HG02970 (cell line): ENCODE data around the gene DCN.
"Not testable (repeated sequence)": the region's sequence is repeated elsewhere in the genome, so short reads cannot be mapped to it uniquely, and the experiment has no call there.

ENCODE experiments used
- ATAC-seq: cut with Tn5 transposase; IDR thresholded peaks from one replicate; pipeline ENCODE4 v1.9.1; 2021; ENCODE audit warnings: mild to moderate bottlenecking, moderate library complexity, moderate number of reproducible peaks; ENCODE audit not compliant: unreplicated experiment, low FRiP score

DCN gene

GRCh38 chr12:91182636-91183455, at the start of gene DCN:
TSS of gene DCN (minus strand) at chr12:91182817. CDS start at chr12:91178552, 4,265 bp downstream.
- no peak for ATAC-seq

DNA sequence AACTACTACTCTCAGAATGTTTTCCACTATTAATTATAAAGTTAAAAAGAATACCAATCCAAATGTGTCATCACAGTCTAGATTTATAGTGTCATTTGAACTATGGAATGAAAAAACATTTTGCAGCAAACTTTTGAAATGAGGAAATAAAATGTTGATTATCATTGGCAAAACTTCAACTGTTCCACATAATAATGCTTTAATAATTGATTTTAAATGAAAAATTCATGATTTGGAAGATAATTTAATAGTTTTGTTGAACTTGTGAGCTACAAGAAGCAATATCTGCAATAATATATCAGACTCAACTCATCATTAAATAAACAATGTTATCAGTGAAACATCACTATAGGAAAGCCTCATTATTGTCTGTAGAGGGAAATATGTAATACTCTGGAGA, 48.2 kb upstream of the DCN start:
- ATAC-seq: no peak

DNA sequence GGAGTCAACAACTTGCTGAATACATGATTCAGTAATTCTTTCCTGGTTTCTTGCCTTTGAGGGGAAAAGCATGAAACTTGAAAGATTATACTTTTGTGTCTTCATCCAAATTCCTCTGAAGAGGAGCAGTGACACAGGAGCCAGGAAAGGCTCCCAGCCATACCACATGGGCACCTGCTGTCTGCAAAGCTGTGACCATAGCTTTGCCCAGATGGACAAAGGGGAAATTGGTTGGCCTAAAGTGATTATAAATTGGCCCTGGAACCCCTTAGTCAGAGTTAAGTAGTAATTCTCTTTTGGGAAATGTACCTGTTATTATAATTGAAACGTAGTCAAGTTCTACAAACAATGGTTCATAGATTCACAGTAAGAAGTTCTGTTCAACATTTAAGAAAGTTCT, 44.3 kb upstream of the DCN start:
- no peak for ATAC-seq

DNA sequence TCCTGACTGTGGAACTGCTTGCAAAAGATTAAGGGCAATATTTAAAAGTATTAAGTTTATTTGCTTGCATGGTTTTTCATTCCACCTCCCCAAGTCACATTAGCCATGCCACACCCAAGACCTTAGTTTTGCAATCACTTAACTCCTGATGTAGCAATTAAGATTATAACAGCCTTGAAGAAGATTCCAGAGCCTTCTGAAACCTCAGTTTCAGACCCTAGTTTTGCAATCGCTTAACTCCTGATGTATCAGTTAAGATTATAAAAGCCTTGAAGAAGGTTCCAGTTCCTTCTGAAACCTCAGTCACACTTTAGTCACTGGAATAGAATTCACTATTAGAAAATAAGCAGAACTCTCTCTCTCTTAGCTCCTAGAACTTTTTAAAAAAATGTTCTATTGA, 42.7 kb upstream of the DCN start:
- ATAC-seq: no peak

DNA sequence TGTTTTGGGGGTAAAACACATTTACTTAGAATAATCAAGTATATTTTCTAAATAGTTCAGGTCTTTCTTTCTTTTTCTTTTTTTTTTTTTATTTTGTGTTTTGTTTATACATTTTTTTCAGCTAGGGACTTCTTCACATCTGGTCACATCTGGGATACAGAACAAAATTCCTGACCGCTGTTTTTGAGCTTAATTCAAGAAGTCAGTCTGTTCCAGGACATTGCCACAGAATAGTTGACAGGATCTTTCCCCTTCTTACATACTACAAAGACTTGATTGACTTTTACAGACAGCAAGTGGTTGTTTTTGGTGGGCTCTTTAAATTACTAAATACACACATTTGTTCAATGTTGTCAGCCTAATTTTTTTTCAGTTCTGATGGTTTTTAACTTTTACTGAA, 41.8 kb upstream of the DCN start:
- ATAC-seq: no peak

DNA sequence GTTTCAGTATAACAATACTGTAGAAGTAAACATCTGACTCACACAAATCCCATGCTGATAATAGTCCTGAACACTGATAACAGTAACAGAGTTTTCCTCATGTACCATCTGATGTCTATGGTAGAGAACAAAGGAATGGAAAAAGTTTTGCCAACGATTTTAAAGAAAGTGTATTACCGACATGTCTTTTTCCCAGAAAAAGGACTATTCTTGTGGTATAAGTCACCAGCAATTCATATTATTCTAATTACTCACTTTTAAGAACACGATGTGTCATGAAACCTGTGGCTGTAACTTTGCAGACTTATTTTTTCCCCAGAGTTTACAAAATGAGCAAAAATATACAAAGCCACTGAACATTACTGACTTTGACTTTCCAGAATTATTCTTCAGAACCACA, 40.1 kb upstream of the DCN start:
- no peak for ATAC-seq

DNA sequence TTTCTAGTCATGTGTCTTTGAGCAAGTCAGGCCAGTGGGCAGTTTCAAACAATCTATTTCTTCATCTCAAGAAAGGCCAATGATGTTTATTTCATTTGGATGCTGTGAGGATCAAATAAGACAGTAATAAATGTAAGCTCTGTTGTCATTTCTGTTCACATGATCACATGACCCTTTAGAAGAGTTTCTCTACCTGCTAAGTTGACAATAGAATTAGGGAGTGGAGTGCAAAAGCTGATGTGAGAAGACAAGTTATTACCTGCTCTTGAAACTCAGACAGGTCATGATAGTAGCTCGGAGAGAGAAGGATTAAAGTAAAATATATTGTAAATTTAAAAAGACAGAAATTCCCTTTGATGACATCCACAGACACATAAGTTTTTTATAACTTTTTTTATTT, 37.3 kb upstream of the DCN start:
- ATAC-seq: no peak

DNA sequence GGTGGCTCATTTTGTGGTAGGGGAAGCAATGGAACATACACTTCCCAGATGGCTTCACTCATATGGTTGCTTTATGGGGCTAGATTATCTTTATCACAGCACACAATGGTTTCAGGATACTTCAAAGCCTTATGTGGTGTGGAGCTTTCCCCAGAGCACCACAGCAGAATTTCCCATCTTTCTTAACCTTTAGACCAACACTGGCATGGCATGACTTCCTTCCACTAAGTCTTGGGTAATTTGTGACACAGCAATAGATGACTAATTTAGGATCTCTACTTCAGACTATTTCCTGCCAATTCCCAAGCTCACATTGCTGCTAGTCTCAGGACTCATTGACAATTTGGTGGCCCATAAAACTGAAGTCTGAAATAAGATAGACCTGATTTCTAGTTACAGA, 36.9 kb upstream of the DCN start:
- no peak for ATAC-seq

DNA sequence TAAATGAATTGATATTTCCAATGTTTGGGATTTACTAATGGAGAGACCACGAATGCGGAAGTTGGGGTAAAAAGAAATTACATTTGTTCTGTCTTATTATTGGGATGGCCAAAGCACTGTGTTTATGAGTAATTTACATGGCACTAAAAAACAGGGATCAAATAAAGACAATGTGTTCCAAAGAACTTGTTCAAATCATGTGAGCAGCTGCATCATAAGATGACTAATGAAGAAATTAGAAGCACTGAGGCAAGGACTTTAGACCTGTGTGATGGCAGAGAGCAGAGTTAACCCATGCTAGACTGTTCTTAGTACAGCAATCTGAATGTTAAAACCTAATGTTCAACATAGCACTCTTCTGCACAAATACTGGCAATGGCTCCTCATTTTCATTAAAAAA, 34.3 kb upstream of the DCN start:
- ATAC-seq: no peak

GRCh38 chr12:91215940-91216454, 33.4 kb upstream of the DCN start:
- no peak for ATAC-seq

GRCh38 chr12:91211866-91212265, 29.2 kb upstream of the DCN start:
- no peak for ATAC-seq

- ATAC-seq: no peak
Observed at GRCh38 chr12:91210618-91211017, 28.0 kb upstream of the DCN start.

- ATAC-seq: no peak
Observed at GRCh38 chr12:91210144-91210543, 27.5 kb upstream of the DCN start.

DNA sequence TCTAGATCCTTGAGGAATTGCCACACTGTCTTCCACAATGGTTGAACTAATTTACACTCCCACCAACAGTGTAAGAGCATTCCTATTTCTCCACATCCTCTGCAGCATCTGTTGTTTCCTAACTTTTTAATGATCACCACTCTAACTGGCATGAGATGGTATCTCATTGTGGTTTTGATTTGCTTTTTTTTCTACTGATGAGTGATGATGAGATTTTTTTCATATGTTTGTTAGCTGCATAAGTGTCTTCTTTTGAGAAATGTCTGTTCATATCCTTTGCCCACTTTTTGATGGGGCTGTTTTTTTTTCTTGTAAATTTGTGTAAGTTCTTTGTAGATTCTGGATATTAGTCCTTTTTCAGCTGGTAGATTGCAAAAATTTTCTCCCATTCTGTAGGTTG, 24.7 kb upstream of the DCN start:
- not testable (repeated sequence) for ATAC-seq

DNA sequence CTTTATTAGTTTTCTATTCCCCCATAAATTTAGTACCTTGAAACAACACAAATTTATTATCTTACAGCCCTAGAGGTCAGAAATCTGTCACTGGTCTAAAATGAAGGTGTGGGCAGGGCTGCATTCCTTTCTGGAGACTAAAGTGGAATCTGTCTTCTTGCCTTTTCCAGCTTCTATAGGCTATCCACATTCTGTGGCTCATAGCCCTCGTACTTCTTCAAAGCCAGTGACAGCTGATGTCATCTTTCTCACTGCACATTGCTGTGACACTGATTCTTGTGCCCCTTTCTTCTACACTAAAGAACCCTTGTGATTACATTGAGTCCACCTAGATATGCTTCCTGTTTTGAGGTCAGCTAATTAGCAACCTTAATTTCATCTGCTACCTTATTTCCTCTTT, 23.2 kb upstream of the DCN start:
- ATAC-seq: no peak

- ATAC-seq: no peak
Observed at GRCh38 chr12:91204421-91204820, 21.8 kb upstream of the DCN start.

- ATAC-seq: no peak
Observed at GRCh38 chr12:91203610-91204009, 21.0 kb upstream of the DCN start.

GRCh38 chr12:91202390-91202789, 19.8 kb upstream of the DCN start:
- no peak for ATAC-seq

DNA sequence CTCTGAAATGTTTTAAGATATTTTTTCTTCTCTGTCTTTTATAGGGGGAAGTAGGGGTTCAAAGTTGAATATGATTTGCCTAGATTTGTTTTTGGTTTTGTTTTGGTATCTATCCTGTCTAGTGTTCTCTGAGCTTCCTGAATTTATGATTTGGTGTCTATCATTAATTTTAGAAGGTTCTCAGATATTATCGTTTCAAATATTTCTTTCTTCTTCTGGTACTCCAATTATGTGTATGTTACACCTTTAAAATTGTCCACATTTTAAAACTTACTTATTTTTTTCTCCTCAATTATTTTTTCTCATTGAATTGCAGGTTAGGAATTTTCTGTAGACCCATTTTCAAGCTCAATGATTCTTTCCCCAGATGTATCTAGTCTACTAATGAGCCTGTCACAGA, 13.8 kb upstream of the DCN start:
- no peak for ATAC-seq

GRCh38 chr12:91194500-91194899, 11.9 kb upstream of the DCN start:
- no peak for ATAC-seq

DNA sequence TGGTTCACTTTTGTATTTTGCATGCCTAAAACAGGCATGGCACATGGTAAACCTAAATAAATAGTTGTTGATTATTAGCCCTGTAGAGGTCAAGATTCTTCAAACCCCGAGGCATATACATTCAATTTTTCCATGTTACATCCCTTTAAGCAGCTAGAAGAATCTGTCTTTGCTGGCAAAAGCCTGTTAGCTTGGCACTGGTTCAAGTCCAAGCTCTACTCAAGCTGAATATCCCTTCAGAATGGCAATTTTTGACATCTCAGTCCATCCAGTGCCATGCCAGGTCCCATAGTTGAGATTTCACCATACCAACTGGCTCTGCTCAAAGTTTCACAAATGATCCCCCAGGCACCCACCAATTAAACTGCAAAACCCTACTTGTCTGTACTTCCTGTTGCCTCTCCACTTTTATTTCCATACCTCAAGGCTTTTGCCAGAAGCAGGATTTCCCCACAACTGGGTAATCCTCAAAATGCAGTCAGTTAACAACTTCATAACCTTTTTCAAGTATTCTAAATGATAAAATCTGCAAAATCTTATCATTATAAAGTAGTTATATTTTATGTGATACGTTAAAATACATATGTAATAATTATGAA, 9.0 kb upstream of the DCN start:
- no peak for ATAC-seq

GRCh38 chr12:91189516-91189915, 6.9 kb upstream of the DCN start:
- no peak for ATAC-seq
